ENCODE measurements around the gene PFDN1. TPM values are rescaled to one million over a fixed set of nuclear protein-coding genes. Genes with fewer than 3 reads are reported as not detected.

Gene PFDN1
- total RNA-seq, 1 donor from 2014 or later, result 57.9 TPM

GRCh38 chr5:140321796-140322195, 18.9 kb upstream of the PFDN1 start:
- Mint-ChIP-seq H3K4me3 (no peak overlapping the region), H3K27ac (no peak overlapping the region), H3K9me3 (no peaks in the 10 kb centered on the region), H3K36me3 (no peaks in the 10 kb centered on the region), H3K27me3 (no peaks in the 10 kb centered on the region), H3K4me1 (ENCODE audit: unreplicated experiment) (peaks cover 10% of the 10 kb centered on the region)
- DNase-seq (ENCODE audit: extremely low spot score, unreplicated experiment), result no peak
- no peak for TF ChIP-seq CTCF (conservative IDR thresholded peaks at IDR 0.05)

DNA sequence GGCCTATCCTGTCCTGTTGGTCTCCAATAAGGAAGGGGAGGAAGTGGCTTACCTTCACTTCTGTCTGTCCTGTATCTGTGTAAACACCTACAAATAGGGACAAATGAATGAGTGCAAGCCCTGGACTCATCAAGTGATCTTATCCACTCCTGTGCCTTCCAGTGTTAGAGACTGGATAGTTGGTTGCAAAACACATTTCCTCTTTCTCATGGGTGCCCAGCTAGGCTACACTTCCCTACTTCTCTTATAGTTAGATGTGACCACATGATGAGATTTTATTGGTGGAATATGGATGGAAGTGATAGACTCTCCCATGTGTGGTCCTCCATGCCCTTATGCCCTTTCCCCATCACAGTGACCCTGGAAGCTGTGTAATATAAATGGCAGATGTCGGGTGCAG, 16.9 kb upstream of the PFDN1 start:
- H3K27ac Mint-ChIP-seq, result no peak overlapping the region

GRCh38 chr5:140318792-140319191, 15.9 kb upstream of the PFDN1 start:
- Mint-ChIP-seq H3K4me1 (ENCODE audit: unreplicated experiment) (no peaks in the 10 kb centered on the region), H3K27ac (no peak overlapping the region), H3K36me3 (no peaks in the 10 kb centered on the region), H3K4me3 (no peak overlapping the region), H3K9me3 (no peaks in the 10 kb centered on the region), H3K27me3 (no peaks in the 10 kb centered on the region)
- DNase-seq (ENCODE audit: extremely low spot score, unreplicated experiment), result no peak
- no peak for TF ChIP-seq CTCF (conservative IDR thresholded peaks at IDR 0.05)

More for the DNA sequence above, 16.9 kb upstream of the PFDN1 start:
- Mint-ChIP-seq H3K36me3 (no peaks in the 10 kb centered on the region), H3K27me3 (no peaks in the 10 kb centered on the region), H3K9me3 (no peaks in the 10 kb centered on the region), H3K4me1 (ENCODE audit: unreplicated experiment) (peaks cover 7% of the 10 kb centered on the region), H3K4me3 (no peak overlapping the region)
- no peak for TF ChIP-seq CTCF (conservative IDR thresholded peaks at IDR 0.05)
- no peak for DNase-seq (ENCODE audit: extremely low spot score, unreplicated experiment)

GRCh38 chr5:140317859-140318258, 15.0 kb upstream of the PFDN1 start:
- DNase-seq (ENCODE audit: extremely low spot score, unreplicated experiment), result no peak
- no peaks in the 10 kb centered on the region for H3K27me3 Mint-ChIP-seq
- no peaks in the 10 kb centered on the region for H3K4me1 Mint-ChIP-seq (ENCODE audit: unreplicated experiment)
- no peak overlapping the region for H3K27ac Mint-ChIP-seq
- no peak for TF ChIP-seq CTCF (conservative IDR thresholded peaks at IDR 0.05)
- H3K4me3 Mint-ChIP-seq, result no peak overlapping the region
- no peaks in the 10 kb centered on the region for H3K36me3 Mint-ChIP-seq
- no peaks in the 10 kb centered on the region for H3K9me3 Mint-ChIP-seq

DNA sequence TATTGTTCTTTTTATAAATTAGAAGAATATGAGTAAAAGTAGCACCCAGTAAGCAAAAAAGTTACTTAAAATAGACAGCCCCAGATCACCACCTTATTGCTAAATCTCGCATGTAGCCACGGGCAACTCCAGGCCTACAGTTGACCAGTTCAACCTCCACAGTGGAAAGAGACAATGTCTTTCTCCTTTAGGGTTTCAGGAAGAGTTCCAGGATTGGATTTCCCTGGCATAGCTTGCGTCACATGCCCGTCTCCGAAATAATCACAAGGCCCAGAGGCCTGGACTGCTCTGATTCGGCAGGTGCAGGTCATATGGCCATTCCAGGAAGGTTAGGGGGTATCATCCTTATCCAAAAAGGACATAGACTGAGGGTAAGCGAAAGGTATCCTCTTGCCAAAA, 9.9 kb upstream of the PFDN1 start:
- H3K36me3 Mint-ChIP-seq, result no peaks in the 10 kb centered on the region
- H3K9me3 Mint-ChIP-seq, result no peaks in the 10 kb centered on the region
- TF ChIP-seq CTCF (conservative IDR thresholded peaks at IDR 0.05), result no peak
- H3K27ac Mint-ChIP-seq, result no peak overlapping the region
- no peaks in the 10 kb centered on the region for H3K4me1 Mint-ChIP-seq (ENCODE audit: unreplicated experiment)
- no peak for DNase-seq (ENCODE audit: extremely low spot score, unreplicated experiment)
- H3K4me3 Mint-ChIP-seq, result no peak overlapping the region
- peaks cover 30% of the 10 kb centered on the region for H3K27me3 Mint-ChIP-seq
